ENCODE measurements around the gene MTHFD2L.
A peak's percentile ranks its signal among the peaks of the same experiment; 100 is the strongest.

The MTHFD2L gene

GRCh38 chr4:74305000-74305399 lies 147.1 kb downstream of the MTHFD2L start:
- DNase-seq (ENCODE audit: low read depth in 2 of 2): no peak

DNA sequence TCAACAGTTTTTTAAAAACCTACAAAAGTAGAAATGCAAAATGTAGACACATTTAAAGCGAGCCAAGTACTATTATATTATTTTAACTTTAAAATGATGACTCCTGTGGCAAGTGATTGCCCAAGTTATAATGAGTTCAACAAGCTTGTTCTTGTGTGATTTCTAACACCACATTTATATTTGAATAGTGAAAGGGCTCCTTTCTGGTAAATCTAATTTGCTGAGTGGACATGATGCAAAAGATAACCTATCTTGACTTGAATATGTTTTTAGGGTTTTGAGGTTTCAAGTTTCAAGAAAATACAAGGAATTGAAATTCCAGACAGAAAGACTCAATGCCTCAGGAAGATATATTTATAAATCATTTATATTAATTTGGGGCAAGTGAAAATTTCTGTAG lies 149.3 kb downstream of the MTHFD2L start:
- no peak for DNase-seq (ENCODE audit: low read depth in 2 of 2)

DNA sequence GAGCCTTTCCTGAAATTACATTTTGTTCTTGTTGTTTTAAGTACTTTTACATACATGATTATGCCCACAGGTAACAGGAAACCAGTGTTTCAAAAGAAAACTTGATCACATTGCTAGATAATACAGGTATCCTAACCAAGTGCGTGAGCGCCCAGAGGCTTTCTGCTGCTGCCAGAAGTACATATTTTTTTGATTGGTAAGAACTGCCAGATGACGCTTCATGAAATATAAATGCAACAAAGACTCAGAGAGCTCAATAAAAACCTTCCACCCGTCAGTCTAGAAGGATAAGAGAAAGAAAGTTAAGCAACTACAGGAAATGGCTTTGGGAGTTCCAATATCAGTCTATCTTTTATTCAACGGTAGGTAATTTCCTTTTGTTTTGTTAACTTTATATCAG lies 150.3 kb downstream of the MTHFD2L start, which contains the start of gene EPGN:
Gene EPGN, plus strand, starts transcription at position 256 of the 400 bp plus-strand sequence. Its CDS starts 64 bp downstream, at position 320.
- DNase-seq (ENCODE audit: low read depth in 2 of 2): no peak

DNA sequence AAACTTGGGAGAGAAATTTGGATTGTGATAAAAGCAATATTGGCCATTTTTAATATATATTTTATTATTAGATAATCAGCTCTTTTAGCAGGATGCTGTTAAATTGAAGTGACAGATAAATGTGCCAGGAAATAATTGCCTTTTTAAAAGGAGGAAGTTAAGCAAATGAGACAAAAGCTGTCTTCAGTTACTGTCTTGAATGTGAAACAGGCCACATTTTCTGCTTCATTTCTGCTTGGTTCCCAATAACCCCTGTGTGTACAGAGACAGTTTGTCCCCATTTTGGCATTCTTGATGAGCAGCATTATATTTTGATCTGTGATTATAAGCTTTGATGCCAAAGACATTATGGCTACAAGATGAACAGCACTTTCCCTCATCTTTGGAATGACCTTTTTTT lies 151.3 kb downstream of the MTHFD2L start:
- DNase-seq (ENCODE audit: low read depth in 2 of 2): no peak

DNA sequence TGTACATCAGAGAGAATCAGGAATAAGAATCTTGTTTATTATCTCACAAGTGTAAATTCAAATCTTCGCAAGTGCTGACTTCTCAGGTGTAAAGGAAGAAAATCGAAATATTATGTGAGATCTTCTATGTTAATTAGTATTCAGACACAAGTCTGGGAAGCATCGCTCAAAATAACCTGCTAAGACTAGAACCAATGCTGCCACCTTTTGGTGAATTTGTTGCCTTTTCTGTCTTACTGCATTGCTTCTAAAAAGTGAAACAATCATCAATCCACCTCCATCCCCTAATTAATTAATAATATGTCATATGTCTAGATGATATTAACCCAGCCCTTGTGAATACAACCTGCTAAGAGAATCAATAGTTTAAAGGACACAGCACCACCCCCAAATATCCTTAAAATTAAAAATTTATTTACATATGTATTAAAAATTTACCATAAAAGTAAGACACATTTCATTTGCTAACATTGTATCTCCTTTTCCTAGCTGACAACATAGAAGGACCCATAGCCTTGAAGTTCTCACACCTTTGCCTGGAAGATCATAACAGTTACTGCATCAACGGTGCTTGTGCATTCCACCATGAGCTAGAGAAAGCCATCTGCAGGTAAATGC lies 153.9 kb downstream of the MTHFD2L start:
- DNase-seq (ENCODE audit: low read depth in 2 of 2): no peak

GRCh38 chr4:74314329-74314728 lies 156.4 kb downstream of the MTHFD2L start:
- no peak for DNase-seq (ENCODE audit: low read depth in 2 of 2)

DNA sequence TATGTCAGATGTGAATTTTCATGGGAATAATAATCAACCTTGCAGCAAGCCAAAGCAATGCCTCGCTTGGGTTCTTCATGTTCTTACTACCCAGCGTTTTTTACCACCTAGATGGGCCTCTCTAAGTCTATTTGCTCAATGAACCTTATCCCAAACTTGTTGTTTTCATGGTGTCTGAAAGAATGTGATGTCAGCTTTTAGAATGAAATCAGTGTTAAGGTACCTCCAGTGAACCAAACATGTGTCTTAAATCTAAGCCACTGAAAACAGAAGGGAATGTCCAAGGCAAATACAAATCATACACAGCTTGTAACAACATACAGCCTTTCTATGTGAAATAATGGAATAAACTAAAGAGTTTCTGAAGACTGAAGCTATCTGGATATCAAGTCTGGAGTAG lies 157.0 kb downstream of the MTHFD2L start:
- no peak for DNase-seq (ENCODE audit: low read depth in 2 of 2)

DNA sequence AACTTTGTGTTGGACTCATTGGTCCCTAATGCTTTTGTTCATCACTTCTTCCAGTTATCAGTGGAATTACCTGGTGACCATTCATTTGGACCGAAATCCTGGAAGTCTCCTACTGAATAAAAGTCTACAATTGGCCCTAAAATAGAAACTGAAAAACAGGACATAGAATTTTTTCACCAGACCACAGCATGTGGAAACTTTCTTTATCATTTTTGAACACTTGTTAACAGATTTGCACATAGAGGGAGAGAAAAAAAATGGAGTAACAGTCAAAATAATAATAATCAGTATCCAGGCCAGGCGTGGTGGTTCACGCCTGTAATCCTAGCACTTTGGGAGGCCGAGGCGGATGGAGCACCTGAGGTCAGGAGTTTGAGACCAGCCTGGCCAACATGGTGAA lies 157.5 kb downstream of the MTHFD2L start:
- DNase-seq (ENCODE audit: low read depth in 2 of 2): no peak

- DNase-seq (ENCODE audit: low read depth in 2 of 2): no peak
Observed at GRCh38 chr4:74316397-74316796, 158.5 kb downstream of the MTHFD2L start.

- DNase-seq (ENCODE audit: low read depth in 2 of 2): no peak
Observed at GRCh38 chr4:74317616-74318246, 159.8 kb downstream of the MTHFD2L start.

- no peak for DNase-seq (ENCODE audit: low read depth in 2 of 2)
Observed at GRCh38 chr4:74318276-74318675, 160.4 kb downstream of the MTHFD2L start.

DNA sequence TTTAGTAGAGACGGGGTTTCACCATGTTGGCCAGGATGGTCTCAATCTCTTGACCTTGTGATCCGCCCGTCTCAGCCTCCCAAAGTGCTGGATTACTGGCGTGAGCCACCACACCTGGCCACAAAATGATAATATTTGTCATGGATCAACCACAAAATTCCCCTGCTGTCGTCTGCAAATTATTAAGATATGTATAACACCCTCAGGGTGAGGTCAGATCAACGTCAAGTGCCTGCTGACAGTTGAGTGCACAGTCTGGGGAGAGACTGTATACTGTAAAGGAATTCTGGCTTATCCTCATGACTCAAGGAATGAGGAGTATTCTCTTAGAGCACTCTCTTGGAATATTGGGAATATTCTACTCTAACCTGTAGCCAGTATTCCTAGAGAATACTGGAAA lies 161.6 kb downstream of the MTHFD2L start:
- no peak for DNase-seq (ENCODE audit: low read depth in 2 of 2)

- peak in 1 of 2 experiments; percentile 3 for DNase-seq (ENCODE audit: low read depth in 2 of 2)
Observed at GRCh38 chr4:74320559-74321118, 162.7 kb downstream of the MTHFD2L start.

- no peak for DNase-seq (ENCODE audit: low read depth in 2 of 2)
Observed at GRCh38 chr4:74322301-74322700, 164.4 kb downstream of the MTHFD2L start.

DNA sequence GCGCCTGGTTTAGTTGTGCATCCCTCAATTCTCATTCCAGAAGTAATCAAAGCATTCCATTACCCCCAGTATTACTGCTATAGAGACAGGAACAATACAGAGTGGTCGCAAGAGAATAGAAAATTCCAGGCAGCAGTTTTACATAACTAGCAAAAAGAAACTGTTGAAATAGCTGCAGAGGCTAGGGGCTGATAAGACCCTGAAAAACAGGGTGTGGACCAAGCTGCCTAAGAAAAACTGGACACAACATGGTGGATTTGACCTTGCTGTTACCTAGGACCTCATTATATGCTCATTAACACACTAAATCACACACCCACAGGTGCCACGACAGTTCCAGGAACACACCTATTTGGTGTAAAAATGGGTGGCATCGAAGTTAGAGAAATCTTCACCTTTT lies 165.7 kb downstream of the MTHFD2L start:
- no peak for DNase-seq (ENCODE audit: low read depth in 2 of 2)

DNA sequence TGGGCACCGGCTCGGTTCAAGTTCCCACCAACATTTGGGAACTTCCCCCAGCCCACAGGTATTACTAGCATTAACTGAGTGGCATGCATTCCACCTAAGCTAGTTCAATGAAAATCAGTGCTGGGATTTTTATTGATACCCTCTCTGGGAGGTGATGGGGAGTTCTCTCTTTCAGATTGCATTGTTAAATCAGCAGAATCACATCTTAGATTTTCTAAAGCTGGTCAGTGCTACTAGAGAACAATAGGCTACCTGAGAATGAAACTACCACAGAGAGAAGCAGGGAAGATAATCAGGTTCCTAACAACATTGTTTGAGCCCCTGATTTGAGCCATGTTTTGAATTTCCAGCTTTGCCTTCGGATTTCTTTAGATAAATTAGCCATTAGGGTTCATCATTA lies 166.3 kb downstream of the MTHFD2L start:
- no peak for DNase-seq (ENCODE audit: low read depth in 2 of 2)

GRCh38 chr4:74325886-74326285 lies 168.0 kb downstream of the MTHFD2L start:
- no peak for DNase-seq (ENCODE audit: low read depth in 2 of 2)

DNA sequence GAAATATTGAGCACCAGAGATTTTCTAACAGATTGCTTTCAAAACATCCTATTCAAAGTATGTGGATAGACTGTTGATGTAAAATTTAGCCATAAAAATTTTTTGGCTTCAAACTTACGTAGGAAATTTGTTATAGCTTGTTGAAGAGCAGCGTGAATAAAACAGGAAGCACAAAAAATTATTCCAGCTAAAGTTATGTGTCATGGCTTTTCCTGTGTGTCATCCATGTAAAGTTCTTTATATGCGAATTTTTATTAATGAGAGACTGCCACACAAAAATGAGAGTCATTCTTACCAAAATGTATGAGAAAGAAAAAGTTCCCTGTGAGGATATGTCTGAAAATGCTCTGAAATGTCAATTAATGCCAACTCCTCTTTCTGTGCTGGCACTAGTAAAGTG lies 169.8 kb downstream of the MTHFD2L start:
- DNase-seq (ENCODE audit: low read depth in 2 of 2): no peak

DNA sequence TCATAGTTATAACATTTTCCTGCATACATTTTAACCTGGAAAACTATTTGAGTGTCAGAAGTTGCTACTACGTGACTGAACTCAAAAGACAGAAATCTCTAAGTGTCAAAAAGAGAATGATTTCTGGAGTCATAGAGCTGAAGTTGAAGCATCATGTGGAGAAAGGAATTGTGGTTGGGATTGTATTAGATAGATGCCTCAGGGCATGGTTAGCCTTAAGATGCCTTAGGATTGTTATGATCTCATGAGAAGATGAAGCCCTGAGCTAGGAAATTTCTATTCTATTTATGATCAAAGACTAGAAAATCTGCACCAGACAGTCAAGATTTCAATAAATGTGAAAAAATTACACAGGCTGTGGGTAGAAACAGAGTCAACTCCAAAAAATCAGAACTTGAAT lies 170.6 kb downstream of the MTHFD2L start:
- DNase-seq (ENCODE audit: low read depth in 2 of 2): no peak

DNA sequence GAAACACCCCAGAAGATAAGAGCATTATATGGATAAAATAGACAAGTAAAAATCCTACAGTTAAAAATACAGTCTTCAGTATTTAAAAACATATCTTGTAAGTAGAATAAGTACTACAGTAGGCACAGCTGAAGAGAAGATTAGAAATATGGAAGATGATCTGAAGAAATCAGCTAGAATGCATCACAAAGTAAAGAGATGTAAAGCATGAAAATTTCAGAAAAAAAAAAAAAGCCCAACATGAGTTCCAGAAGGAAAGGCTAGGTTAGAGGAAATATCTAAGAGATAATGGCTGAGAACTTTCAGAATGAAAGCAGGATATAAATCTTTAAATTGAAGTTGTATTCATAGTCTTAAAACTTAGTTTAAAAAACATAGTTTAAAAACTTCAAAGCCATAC lies 171.4 kb downstream of the MTHFD2L start:
- no peak for DNase-seq (ENCODE audit: low read depth in 2 of 2)

DNA sequence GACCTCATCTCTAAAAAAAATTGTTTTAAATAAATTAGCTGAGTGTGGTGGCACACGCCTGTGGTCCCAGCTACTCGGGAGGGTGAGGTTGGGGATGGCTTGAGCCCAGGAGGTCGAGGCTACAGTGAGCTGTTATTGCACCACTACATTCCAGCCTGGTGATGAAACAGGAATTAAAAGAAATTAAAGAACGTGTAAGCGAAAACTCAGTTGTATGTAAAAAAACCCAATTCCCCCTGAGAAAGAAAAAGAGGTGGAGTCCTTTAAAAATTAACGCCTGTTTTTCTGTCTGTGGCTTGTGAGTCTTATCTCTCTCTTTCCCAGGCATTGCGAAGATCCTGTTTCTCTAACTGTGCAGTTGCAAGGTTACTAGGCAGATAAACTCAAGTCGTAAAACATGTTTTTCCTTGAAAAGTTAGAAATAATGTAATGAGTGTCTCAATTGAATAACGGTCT lies 172.4 kb downstream of the MTHFD2L start:
- DNase-seq (ENCODE audit: low read depth in 2 of 2): no peak

- DNase-seq (ENCODE audit: low read depth in 2 of 2): no peak
Observed at GRCh38 chr4:74331252-74331651, 173.3 kb downstream of the MTHFD2L start.

GRCh38 chr4:74331944-74332343 lies 174.0 kb downstream of the MTHFD2L start:
- no peak for DNase-seq (ENCODE audit: low read depth in 2 of 2)

Data from stimulated activated CD4-positive, alpha-beta T cell treated with anti-CD3 and anti-CD28 coated beads, Interleukin-12 subunit alpha, Interleukin-12 subunit beta, amount 100 ng/mL, for 24 hours (primary cell).